HL-60/S4 treated with retinoic acid at 250 ng/mL for 4 days and 3 days (cell line): ENCODE data around the gene WNK2.
"Not testable (repeated sequence)": the region's sequence is repeated elsewhere in the genome, so short reads cannot be mapped to it uniquely, and the experiment has no call there.

Experiments
- in situ Hi-C: fragments of 300-500 bp; cut with MboI; formaldehyde crosslinking; loops from 2 replicates; pipeline ENCODE4 v1.7.0; 2022; ENCODE audit warnings: low sequenced_read_pairs

The WNK2 gene

GRCh38 chr9:93183663-93184431 is at the start of gene WNK2:
Gene WNK2, plus strand, starts transcription at chr9:93184139. Its CDS starts 791 bp downstream, at chr9:93184930.
- in situ Hi-C loops = no loop called here

DNA sequence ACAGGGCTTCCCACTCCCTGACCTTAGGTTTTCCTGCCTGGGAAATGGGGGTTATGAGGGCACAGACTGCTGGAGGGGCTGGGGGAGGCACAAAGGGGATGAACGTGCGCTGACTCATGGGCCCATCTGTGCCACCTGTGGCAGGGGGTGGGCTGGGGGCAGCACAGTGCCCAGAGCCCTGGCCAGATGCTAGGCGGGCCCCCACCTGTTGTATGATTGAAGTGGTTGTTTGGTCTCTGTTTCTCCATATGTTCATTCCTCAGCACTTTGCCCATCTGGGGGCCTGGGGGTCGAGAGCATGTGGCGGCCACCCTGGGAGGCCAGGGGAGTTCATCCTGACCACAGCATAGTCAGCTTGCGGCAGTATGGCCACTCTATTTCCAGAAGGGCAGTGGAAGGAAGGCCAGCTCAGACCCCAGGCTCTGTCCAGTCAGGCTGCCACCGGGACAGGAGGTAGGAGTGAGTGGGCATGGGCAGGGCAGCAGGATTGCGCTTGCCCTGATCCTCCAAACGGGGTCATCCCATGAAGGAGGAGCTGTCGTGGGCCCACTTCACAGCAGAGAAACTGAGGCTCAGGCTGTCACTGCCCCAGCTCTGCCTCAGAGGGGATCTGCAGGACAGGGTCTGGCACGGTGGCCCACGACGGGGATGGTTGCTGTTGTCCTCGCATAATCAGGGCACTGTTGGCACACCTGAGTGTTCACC is 49.0 kb upstream of the WNK2 start:
- in situ Hi-C loops = no loop called here

DNA sequence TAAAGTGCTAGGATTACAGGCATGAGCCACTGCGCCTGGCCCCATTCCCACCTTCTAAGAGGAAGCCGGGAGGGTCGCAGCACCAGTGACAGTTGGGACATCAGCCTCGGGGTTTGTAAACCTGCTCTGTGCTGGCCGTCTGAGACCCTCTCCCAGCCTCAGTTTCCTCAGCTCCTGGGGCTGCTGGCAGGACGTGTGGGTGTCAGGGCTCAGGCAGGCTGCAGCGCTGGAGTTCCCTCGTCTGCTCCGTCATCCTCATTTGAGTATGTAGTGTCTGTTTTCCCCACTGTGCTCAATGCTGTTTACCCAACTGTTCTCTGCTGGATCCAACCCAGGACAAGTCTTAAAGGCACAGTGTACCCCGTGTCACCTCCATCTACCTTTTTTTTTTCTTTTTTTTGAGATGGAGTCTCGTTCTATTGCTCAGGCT is 47.9 kb upstream of the WNK2 start:
- in situ Hi-C loops = no loop called here

GRCh38 chr9:93137362-93137761 is 46.6 kb upstream of the WNK2 start:
- in situ Hi-C loops = no loop called here

DNA sequence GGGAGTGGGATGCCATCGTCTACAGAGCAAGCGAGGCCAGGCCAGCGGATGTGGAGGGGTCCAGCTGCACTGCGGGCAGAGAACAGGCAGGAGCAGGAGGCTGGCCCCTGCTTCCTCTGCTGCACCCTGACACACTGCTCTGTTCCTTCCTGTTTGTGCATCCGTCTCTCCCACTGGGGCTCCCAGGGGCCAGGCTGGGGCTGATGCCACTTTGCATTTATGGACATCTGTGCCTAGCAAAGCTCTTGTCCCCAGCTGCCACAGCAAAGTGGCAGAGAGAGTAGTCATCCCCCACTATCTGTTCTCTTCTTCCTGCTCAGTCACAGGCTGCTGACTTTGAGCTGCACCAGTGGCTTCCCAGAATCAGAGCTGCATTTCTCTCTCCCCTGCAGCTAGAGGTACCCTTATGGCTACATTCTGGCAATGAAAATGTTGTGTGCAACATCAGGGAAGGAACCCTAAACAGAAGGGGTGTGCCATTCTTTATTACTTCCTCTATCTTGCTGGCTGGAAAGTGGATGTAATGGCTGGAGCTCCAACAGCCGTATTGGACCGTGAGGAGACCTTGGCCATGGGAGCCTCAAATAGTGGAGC is 45.7 kb upstream of the WNK2 start:
- in situ Hi-C loops = no loop called here

DNA sequence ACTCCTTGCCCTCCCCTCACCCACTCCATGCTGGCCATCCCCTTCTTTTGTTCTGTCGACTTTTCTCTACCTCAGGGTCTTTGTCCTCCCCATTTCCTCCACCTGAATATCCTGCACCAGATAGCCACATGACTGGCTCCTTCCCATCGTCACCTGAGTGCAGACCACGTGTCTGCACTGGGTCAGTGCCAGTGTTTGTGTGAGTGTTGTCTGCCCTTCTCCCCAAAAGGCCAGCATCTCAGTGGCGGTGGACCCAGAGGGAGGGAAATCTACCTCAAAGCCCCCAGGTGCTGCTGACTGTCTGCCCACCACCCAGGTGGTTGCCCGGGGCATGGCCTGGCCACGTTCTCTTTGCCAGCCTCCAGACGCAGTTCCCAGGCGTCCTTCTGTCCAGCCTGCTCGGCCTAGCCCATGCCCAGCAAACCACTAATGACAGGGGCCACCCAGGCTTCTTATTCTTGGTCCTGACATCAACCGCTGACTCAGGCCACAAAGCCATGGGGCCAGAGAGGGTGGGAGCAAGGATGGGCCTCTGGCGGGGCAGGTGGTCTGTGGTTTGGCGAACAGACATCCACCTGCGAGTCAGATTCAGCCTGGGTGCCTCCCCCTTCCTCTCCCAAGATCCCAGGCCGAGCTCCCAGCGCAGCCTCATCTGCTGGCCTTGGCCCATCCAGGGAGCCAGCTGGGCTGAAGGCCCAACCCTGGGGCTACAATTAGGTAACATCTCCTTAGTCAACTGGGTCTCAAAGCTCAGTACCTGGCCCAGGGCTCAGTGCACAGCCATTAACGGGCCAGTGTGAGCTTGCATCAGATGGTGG is 44.4 kb upstream of the WNK2 start:
- in situ Hi-C loops = no loop called here

DNA sequence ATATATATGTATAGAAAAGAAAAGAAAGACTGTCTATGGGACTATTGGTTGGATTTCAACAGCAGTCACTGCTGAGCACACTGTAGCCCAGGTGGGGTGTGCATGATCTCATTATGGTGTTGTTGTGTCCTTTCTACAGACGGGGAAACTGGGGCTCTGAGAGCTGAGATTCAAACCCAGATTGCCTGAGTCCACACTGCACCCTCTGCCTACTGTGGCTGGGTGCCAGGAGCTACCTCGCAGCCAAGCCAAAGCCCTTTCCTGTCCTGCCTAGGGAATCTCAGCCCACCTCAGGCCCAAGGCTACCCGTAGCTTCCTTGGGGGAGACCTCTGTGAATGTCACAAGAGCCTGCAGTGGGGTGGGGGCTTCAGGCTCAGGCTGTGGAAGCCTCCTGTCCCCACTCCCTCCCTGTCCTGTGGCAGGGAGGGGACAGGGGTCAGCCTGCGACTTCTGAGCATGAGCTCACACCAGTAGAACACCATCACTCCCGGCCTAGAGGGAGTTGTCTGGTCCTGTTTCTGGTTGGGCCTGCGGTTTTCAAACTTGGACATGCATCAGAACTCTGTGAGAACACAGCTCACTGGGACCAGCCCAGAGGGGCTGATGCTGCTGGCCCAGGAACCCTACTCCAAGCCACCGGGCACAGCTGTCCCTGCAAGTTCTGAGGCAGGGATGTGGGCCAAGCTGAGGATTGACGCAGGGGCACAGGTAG is 42.0 kb upstream of the WNK2 start:
- in situ Hi-C loops = no loop called here

GRCh38 chr9:93143830-93144530 is 40.0 kb upstream of the WNK2 start:
- in situ Hi-C loops = no loop called here

DNA sequence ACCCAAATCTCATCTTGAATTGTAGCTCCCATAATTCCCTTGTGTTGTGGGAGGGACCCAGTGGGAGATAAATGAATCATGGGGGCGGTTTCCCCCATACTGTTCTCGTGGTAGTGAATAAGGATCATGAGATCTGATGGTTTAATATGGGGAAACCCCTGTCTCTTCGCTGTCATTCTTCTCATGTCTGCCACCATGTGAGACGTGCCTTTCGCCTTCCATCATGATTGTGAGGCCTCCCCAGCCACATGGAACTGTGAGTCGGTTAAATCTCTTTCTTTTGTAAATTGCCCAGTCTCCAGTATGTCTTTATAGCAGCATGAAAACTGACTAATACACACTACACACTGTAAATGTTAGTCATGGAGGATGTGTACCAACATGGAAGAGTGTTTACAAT is 37.2 kb upstream of the WNK2 start:
- in situ Hi-C loops = not testable (repeated sequence)

GRCh38 chr9:93147632-93148031 is 36.3 kb upstream of the WNK2 start:
- in situ Hi-C loops = no loop called here

DNA sequence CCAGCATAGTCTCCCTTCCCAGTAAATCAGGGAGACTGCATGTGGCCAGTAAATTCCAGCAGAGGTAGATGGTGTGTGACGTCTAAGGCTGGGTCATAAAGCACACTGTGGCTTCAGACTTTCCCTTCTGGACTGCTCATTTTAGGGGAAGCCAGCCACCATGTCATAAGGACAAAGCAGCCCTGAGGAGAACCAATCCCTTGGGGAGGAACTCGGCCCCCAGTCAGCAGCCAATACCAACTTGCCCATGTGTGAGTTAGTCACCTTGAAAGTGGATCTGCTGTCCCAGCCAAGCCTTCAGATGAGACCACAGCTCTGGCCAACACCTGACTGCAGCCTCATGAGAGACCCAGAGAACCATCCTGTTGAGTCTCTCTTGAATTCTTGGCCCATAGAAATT is 35.2 kb upstream of the WNK2 start:
- in situ Hi-C loops = no loop called here

- in situ Hi-C loops = no loop called here
Measured at GRCh38 chr9:93149361-93149760, 34.6 kb upstream of the WNK2 start.

DNA sequence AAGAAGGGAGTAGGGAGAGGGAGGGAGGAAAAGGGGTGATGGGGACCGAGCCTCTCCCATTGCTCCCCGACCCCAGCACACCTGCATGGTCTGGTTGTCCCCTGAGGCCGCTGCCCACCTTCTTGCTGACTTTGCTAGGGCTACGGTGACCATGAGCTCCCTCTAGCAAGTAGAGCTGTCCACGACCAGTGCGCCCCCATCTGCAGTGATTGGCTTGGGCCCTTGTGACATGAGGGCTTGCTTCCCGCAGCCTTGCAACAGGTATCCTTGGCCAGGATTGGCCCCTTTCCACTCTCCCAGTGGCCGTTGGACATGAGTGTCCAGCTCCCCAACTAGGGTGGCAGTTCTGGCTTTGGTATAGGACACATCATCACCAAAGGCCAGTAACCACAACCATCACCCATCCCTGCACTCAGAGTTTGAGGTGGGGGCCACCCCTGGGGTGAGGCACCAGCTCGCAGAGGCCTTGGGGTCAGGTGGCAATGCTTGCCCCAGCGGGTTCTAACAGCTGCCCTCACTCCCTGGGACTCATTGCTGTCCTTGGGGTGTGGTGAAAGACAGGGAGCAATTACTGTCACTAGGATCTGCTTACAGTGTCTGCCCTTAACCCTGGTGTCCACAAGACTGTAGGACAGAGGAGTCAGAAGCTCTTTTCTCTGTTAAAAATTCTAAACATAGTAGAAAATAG is 32.7 kb upstream of the WNK2 start:
- in situ Hi-C loops = loop anchor here (25.0 kb wide), 1 partner anchor 811 kb away; the partner anchor contains the start of gene BARX1

DNA sequence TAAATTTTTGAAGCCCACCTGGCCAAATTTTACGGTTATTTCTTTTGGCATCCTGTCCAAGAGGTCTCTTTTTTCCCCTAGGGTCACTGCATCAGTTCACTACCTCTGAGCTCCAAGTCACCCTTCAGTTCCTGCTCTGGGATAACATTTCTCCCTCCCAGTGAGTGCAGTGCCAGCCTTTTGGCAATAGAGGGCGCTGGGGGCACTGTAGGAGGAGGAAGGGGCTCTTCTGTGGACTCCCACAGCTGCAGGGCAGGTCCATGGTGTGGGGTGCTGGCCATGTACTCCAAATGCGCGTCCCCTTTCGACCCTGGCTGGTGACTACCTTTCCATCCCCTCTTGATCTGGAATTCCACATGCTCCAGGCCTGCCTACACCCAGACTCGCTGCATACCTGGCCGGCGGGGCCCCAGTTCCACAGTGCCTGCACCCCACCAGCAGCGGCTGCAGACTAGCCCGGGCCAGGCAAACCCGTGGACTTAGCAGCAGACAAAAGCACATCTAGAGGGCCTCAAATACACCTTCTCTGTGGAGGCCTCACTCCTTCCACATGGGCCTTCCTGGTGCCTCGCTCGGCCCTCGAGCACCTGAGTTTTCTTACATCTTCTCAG is 29.5 kb upstream of the WNK2 start:
- in situ Hi-C loops = loop anchor here (25.0 kb wide), 1 partner anchor 808 kb away; the partner anchor contains the start of gene BARX1

GRCh38 chr9:93155716-93156474 is 28.0 kb upstream of the WNK2 start:
- in situ Hi-C loops = loop anchor here (25.0 kb wide), 1 partner anchor 806 kb away; the partner anchor contains the start of gene BARX1

GRCh38 chr9:93156475-93157008 is 27.4 kb upstream of the WNK2 start:
- in situ Hi-C loops = loop anchor here (25.0 kb wide), 1 partner anchor 806 kb away; the partner anchor contains the start of gene BARX1
